Lower leg skin (tissue), 3 donors: ENCODE results near the gene MYF5.

ENCODE experiments used
- CTCF ChIP-seq, 3 donors: fragments of 450-650 bp; IDR thresholded peaks; one replicate each; pipeline ENCODE4 v1.5.1; 2016; ENCODE audit warnings: antibody characterized with exemption in 3 of 3, mild to moderate bottlenecking in 3 of 3, moderate library complexity in 2 of 3
- POLR2A ChIP-seq, 2 donors: fragments of 450-650 bp; IDR thresholded peaks; one replicate each; pipeline ENCODE4 v1.6.1; 2016 to 2017; ENCODE audit warnings: antibody characterized with exemption in 2 of 2, mild to moderate bottlenecking in 1 of 2, moderate library complexity in 1 of 2

DNA sequence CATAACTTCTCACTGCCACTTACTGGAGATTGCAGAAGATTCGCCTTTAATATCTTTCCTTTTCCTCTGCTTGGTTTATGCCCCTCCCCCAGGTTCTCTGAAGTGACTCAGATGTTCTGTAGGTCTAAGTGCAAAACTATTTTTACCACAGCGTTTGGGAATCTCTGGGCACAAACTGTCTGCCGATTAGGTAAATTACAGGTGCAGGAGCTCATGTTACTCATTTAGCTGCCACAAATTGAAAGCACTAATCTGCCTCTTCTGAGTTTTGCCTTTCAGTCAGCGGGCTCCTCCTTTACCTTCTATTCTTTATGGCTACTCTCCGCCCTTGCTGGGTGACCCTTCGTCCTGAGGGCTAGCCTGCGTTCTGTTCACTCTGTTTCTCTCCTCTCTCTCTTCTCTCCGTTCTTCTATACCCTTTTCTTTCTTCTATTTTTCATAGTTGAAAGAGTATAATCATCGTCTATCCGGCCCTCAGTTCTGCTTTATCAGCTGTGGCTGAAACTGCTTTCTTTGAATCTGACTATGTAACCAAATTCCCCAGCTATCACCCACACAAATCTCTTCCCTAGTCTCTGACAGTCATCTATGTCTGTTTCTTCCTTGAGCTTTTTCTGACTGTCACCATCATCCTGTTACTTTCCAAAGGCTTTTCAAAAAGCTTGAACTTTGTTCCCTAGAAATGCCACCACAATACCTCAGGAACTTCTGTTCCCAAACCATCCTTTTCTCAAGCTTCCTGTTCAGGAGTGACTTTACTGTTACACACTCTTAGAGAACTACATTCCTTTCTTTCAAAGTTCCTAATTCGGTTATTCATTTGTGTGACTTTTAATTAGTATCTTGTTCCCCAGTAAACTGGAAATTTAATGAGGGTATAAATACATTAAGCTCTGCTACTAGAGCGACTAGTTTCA, 13.6 kb upstream of the MYF5 start:
- TF ChIP-seq CTCF (IDR thresholded peaks at IDR 0.05) (no peak), POLR2A (IDR thresholded peaks at IDR 0.05) (no peak)
